ENCODE results near the gene LIPT1. TPM values are rescaled to one million over a fixed set of nuclear protein-coding genes. Genes with fewer than 3 reads are reported as not detected.
"Not testable (repeated sequence)": the region's sequence is repeated elsewhere in the genome, so short reads cannot be mapped to it uniquely, and the experiment has no call there.

Gene LIPT1
- total and polyA plus RNA-seq, 4 donors, result 2.3 to 4.8 (median 3.5) TPM

DNA sequence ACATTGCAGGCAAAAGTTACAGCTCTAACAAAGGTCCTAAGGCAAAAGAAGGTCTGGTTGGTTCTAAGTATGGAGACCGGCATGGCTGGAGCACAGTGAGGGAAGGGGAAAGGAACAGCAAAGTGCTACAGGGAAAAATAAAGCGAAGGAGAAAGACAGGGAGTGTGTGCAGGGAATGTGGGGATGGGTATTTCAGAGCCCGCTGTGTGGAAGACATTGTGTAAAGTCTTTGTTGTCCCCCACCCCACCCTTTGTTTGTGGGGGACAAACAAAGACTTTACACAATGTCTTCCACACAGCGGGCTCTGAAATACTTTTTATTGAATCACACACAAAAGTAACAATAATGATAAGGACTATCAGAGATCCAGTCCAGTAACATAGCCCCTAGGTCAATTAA is 42.1 kb upstream of the LIPT1 start:
- TF ChIP-seq, protein P1, sequence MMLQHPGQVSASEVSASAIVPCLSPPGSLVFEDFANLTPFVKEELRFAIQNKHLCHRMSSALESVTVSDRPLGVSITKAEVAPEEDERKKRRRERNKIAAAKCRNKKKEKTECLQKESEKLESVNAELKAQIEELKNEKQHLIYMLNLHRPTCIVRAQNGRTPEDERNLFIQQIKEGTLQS (IDR thresholded peaks at IDR 0.05), result no peak
- TF ChIP-seq HNF4A (conservative IDR thresholded peaks at IDR 0.05) (no peak), SP1 (IDR thresholded peaks at IDR 0.05) (no peak)

GRCh38 chr2:99127981-99128380 is 26.8 kb upstream of the LIPT1 start:
- H3K9me3 ChIP-seq (ENCODE audit: control insufficient read depth in 4 of 4, low read length in 3 of 4), result peaks cover 0 to 5% (median 3%) of the 10 kb centered on the region in 4 donors
- 85% methylated on average over 2 of the region's 2 CpGs for WGBS
- no peak for TF ChIP-seq NR2F2 (IDR thresholded peaks at IDR 0.05)
- no peak for TF ChIP-seq RAD21 (IDR thresholded peaks at IDR 0.05)
- TF ChIP-seq FOXA2 (IDR thresholded peaks at IDR 0.05), result no peak

More for the DNA sequence above, 42.1 kb upstream of the LIPT1 start:
- peaks cover 0 to 2% (median 0%) of the 10 kb centered on the region in 4 donors for H3K36me3 ChIP-seq (ENCODE audit: control insufficient read depth in 4 of 4, insufficient read depth in 3 of 4, low read depth in 1 of 4, low read length in 3 of 4)
- no peak overlapping the region for H3K27ac ChIP-seq (ENCODE audit: low read depth in 1 of 2, low read length in 2 of 2)
- H3K4me3 ChIP-seq (ENCODE audit: low read depth in 1 of 3, low read length in 3 of 3), result no peak overlapping the region
- H3K27me3 ChIP-seq (ENCODE audit: control insufficient read depth in 4 of 4, insufficient read depth in 4 of 4, low read length in 3 of 4), result no peaks in the 10 kb centered on the region
- 69% methylated on average over 4 of the region's 4 CpGs for WGBS
- no peak overlapping the region for H3K9ac ChIP-seq (ENCODE audit: low read depth in 1 of 2, low read length in 2 of 2)
- DNase-seq (ENCODE audit: low spot score), result no peak
- H3K9me3 ChIP-seq (ENCODE audit: control insufficient read depth in 4 of 4, low read length in 3 of 4), result no peaks in the 10 kb centered on the region
- H3K4me1 ChIP-seq (ENCODE audit: control insufficient read depth in 4 of 4, insufficient read depth in 4 of 4, low read length in 3 of 4), result no peaks in the 10 kb centered on the region

DNA sequence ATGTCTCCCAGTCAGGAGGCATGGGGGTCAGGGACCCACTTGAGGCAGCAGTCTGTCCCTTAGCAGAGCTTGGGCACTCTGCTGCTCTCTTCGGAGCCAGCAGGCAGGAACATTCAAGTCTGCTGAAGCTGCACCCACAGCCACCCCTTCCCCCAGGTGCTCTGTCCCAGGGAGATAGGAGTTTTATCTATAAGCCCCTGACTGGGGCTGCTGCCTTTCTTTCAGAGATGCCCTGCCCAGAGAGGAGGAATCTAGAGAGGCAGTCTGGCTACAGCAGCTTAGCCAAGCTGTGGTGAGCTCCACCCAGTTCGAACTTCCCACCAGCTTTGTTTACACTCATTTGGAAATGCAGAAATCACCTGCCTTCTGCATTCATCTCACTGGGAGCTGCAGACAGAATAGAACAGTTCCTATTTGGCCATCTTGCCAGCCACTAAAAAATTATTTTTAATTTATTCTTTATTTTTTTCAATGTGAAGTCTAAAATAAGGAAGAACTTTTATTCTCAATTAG is 19.7 kb upstream of the LIPT1 start:
- H3K4me1 ChIP-seq (ENCODE audit: control insufficient read depth in 4 of 4, insufficient read depth in 4 of 4, low read length in 3 of 4), result not testable (repeated sequence)

More at GRCh38 chr2:99127981-99128380, 26.8 kb upstream of the LIPT1 start:
- H3K36me3 ChIP-seq (ENCODE audit: control insufficient read depth in 4 of 4, insufficient read depth in 3 of 4, low read depth in 1 of 4, low read length in 3 of 4), result peaks cover 0 to 11% (median 7%) of the 10 kb centered on the region in 4 donors
- no peak overlapping the region for H3K9ac ChIP-seq (ENCODE audit: low read depth in 1 of 2, low read length in 2 of 2)
- H3K4me1 ChIP-seq (ENCODE audit: control insufficient read depth in 4 of 4, insufficient read depth in 4 of 4, low read length in 3 of 4), result no peaks in the 10 kb centered on the region
- no peak overlapping the region for H3K27ac ChIP-seq (ENCODE audit: low read depth in 1 of 2, low read length in 2 of 2)
- DNase-seq (ENCODE audit: low spot score), result no peak
- no peaks in the 10 kb centered on the region for H3K27me3 ChIP-seq (ENCODE audit: control insufficient read depth in 4 of 4, insufficient read depth in 4 of 4, low read length in 3 of 4)
- H3K4me3 ChIP-seq (ENCODE audit: low read depth in 1 of 3, low read length in 3 of 3), result no peak overlapping the region

GRCh38 chr2:99139003-99139402 is 15.8 kb upstream of the LIPT1 start:
- no peak overlapping the region for H3K9ac ChIP-seq (ENCODE audit: low read depth in 1 of 2, low read length in 2 of 2)

More for the DNA sequence above, 19.7 kb upstream of the LIPT1 start:
- H3K9me3 ChIP-seq (ENCODE audit: control insufficient read depth in 4 of 4, low read length in 3 of 4); H3K27me3 ChIP-seq (ENCODE audit: control insufficient read depth in 4 of 4, insufficient read depth in 4 of 4, low read length in 3 of 4); H3K36me3 ChIP-seq (ENCODE audit: control insufficient read depth in 4 of 4, insufficient read depth in 3 of 4, low read depth in 1 of 4, low read length in 3 of 4); DNase-seq (ENCODE audit: low spot score); H3K27ac ChIP-seq (ENCODE audit: low read depth in 1 of 2, low read length in 2 of 2); H3K4me3 ChIP-seq (ENCODE audit: low read depth in 1 of 3, low read length in 3 of 3); H3K9ac ChIP-seq (ENCODE audit: low read depth in 1 of 2, low read length in 2 of 2): not testable (repeated sequence)
- 98% methylated on average over 2 of the region's 2 CpGs for WGBS

More at GRCh38 chr2:99139003-99139402, 15.8 kb upstream of the LIPT1 start:
- DNase-seq (ENCODE audit: low spot score), result no peak
- TF ChIP-seq FOXA1 (IDR thresholded peaks at IDR 0.05), result no peak
- no peak for TF ChIP-seq EGR1 (IDR thresholded peaks at IDR 0.05; ENCODE audit: low read depth in 2 of 2)
- TF ChIP-seq YY1 (IDR thresholded peaks at IDR 0.05), result no peak
- no peak for TF ChIP-seq RXRA (IDR thresholded peaks at IDR 0.05)
- no peak for TF ChIP-seq GABPA (IDR thresholded peaks at IDR 0.05 in 1 of 2, conservative IDR thresholded peaks at IDR 0.05 in 1 of 2)
- TF ChIP-seq FOXA2 (IDR thresholded peaks at IDR 0.05), result no peak
- TF ChIP-seq SP1 (IDR thresholded peaks at IDR 0.05), result no peak
- no peak for TF ChIP-seq TAF1 (conservative IDR thresholded peaks at IDR 0.05)
- no peak for TF ChIP-seq REST (IDR thresholded peaks at IDR 0.05)
- no peak for TF ChIP-seq JUND (IDR thresholded peaks at IDR 0.05)
- TF ChIP-seq HNF4G (IDR thresholded peaks at IDR 0.05), result no peak
- no peak for TF ChIP-seq RAD21 (IDR thresholded peaks at IDR 0.05)
- no peak for TF ChIP-seq HNF4A (conservative IDR thresholded peaks at IDR 0.05)
- TF ChIP-seq, protein P2, sequence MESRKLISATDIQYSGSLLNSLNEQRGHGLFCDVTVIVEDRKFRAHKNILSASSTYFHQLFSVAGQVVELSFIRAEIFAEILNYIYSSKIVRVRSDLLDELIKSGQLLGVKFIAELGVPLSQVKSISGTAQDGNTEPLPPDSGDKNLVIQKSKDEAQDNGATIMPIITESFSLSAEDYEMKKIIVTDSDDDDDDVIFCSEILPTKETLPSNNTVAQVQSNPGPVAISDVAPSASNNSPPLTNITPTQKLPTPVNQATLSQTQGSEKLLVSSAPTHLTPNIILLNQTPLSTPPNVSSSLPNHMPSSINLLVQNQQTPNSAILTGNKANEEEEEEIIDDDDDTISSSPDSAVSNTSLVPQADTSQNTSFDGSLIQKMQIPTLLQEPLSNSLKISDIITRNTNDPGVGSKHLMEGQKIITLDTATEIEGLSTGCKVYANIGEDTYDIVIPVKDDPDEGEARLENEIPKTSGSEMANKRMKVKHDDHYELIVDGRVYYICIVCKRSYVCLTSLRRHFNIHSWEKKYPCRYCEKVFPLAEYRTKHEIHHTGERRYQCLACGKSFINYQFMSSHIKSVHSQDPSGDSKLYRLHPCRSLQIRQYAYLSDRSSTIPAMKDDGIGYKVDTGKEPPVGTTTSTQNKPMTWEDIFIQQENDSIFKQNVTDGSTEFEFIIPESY (IDR thresholded peaks at IDR 0.05), result no peak
- Histone ChIP-seq H3K4me3 (ENCODE audit: low read depth in 1 of 3, low read length in 3 of 3) (no peak overlapping the region), H3K27ac (ENCODE audit: low read depth in 1 of 2, low read length in 2 of 2) (no peak overlapping the region), H3K27me3 (ENCODE audit: control insufficient read depth in 4 of 4, insufficient read depth in 4 of 4, low read length in 3 of 4) (no peaks in the 10 kb centered on the region), H3K9me3 (ENCODE audit: control insufficient read depth in 4 of 4, low read length in 3 of 4) (peaks cover 0 to 2% (median 0%) of the 10 kb centered on the region in 4 donors), H3K4me1 (ENCODE audit: control insufficient read depth in 4 of 4, insufficient read depth in 4 of 4, low read length in 3 of 4) (peaks cover 1 to 11% (median 6%) of the 10 kb centered on the region in 4 donors), H3K36me3 (ENCODE audit: control insufficient read depth in 4 of 4, insufficient read depth in 3 of 4, low read depth in 1 of 4, low read length in 3 of 4) (no peaks in the 10 kb centered on the region)
- 98% methylated on average over 4 of the region's 4 CpGs for whole genome bisulfite sequencing

All from liver (tissue), 9 donors.